Measurements from ENCODE around the gene PACSIN3.

PACSIN3 gene

GRCh38 chr11:47152126-47152952 is 33.9 kb downstream of the PACSIN3 start:
- no peak for FAIRE-seq

GRCh38 chr11:47149782-47150181 is 36.5 kb downstream of the PACSIN3 start:
- FAIRE-seq: no peak

- FAIRE-seq: no peak
Observed at GRCh38 chr11:47148903-47149531, 37.2 kb downstream of the PACSIN3 start.

GRCh38 chr11:47148270-47148669 is 38.0 kb downstream of the PACSIN3 start:
- FAIRE-seq: no peak

GRCh38 chr11:47147681-47148080 is 38.6 kb downstream of the PACSIN3 start:
- FAIRE-seq: no peak

GRCh38 chr11:47147250-47147649 is 39.0 kb downstream of the PACSIN3 start:
- no peak for FAIRE-seq

- FAIRE-seq: no peak
Observed at GRCh38 chr11:47144541-47144940, 41.7 kb downstream of the PACSIN3 start.

GRCh38 chr11:47143322-47143721 is 42.9 kb downstream of the PACSIN3 start:
- FAIRE-seq: no peak

GRCh38 chr11:47139878-47140277 is 46.4 kb downstream of the PACSIN3 start:
- no peak for FAIRE-seq

GRCh38 chr11:47137476-47137875 is 48.8 kb downstream of the PACSIN3 start:
- FAIRE-seq: no peak

- FAIRE-seq: no peak
Observed at GRCh38 chr11:47136921-47137320, 49.3 kb downstream of the PACSIN3 start.

- FAIRE-seq: no peak
Observed at GRCh38 chr11:47136327-47136726, 49.9 kb downstream of the PACSIN3 start.

GRCh38 chr11:47132981-47133380 is 53.3 kb downstream of the PACSIN3 start:
- FAIRE-seq: no peak

- FAIRE-seq: no peak
Observed at GRCh38 chr11:47132490-47132889, 53.7 kb downstream of the PACSIN3 start.

- FAIRE-seq: no peak
Observed at GRCh38 chr11:47131136-47131535, 55.1 kb downstream of the PACSIN3 start.

GRCh38 chr11:47130543-47130942 is 55.7 kb downstream of the PACSIN3 start:
- FAIRE-seq: no peak
